Esophagus squamous epithelium (tissue), 4 donors: Measurements from ENCODE around the gene MED15.

Experiments used
- CTCF ChIP-seq, 6 experiments: fragments of 450-650 bp in 4 of 6; fragments of 200-600 bp in 2 of 6; sonication (generic) in 2 of 6; IDR thresholded peaks; one replicate each; pipeline ENCODE4 v1.5.1; 2016 to 2019; ENCODE audit warnings: antibody characterized with exemption in 6 of 6, mild to moderate bottlenecking in 4 of 6, moderate library complexity in 4 of 6
- POLR2A ChIP-seq, 4 donors: fragments of 450-650 bp; IDR thresholded peaks; one replicate each; pipeline ENCODE4 v1.6.1; 2017; ENCODE audit warnings: antibody characterized with exemption in 4 of 4, mild to moderate bottlenecking in 4 of 4, moderate library complexity in 3 of 4

GRCh38 chr22:20542055-20542454 is 34.6 kb downstream of the MED15 start:
- TF ChIP-seq CTCF (IDR thresholded peaks at IDR 0.05), result no peak
- no peak for TF ChIP-seq POLR2A (IDR thresholded peaks at IDR 0.05)
